SKM-1 (cell line): ENCODE measurements around the gene TMEM80.
"Not testable (repeated sequence)": the region's sequence is repeated elsewhere in the genome, so short reads cannot be mapped to it uniquely, and the experiment has no call there.

Source experiments
- DNase-seq: peaks from one replicate; lab custom pipeline; 2025; ENCODE audit not compliant: unreplicated experiment; lab: John Stamatoyannopoulos, UW

Gene TMEM80

GRCh38 chr11:679271-680207 lies 16.1 kb upstream of the TMEM80 start:
- no peak for DNase-seq

DNA sequence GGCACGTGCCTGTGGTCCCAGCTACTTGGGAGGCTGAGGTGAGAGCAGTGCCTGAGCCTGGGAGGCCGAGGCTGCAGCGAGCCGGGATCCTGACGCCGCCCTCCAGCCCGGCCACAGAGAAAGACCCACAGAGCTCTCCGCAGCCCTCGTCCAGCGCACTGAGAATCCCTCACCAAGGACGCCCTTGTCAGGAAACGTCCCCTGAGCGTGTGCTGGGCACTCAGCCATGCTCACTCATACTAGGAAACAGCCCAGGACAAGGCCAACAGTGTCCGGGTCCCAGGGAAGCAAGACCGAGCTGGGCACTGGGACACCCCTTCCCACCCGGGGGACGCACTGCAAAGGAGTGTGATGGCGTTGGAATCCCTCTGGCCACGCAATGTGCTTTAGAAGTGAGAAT lies 15.1 kb upstream of the TMEM80 start:
- no peak for DNase-seq

GRCh38 chr11:680970-681369 lies 14.6 kb upstream of the TMEM80 start:
- no peak for DNase-seq

GRCh38 chr11:686451-687243 lies 9.0 kb upstream of the TMEM80 start:
- DNase-seq: no peak

GRCh38 chr11:687751-688150 lies 7.9 kb upstream of the TMEM80 start:
- DNase-seq: no peak

DNA sequence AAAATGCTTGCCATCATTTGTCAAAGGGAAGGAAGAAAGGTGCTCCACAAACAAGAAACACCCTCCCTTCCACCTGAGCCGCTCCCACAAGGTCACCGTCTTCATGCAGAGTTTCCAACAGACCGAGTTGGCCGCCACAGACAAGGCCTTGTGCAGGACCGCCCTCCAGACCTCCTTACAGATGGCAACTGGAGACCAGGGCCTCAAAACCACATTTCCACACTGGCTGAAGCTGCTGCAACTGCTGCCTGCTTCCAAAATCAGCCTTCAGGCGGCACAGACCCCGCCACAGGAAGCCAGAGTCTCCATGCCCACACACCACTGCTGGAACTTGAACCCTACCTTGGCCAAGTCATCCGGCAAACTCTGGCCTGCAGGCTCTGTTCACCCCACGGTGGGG lies 6.9 kb upstream of the TMEM80 start:
- no peak for DNase-seq

DNA sequence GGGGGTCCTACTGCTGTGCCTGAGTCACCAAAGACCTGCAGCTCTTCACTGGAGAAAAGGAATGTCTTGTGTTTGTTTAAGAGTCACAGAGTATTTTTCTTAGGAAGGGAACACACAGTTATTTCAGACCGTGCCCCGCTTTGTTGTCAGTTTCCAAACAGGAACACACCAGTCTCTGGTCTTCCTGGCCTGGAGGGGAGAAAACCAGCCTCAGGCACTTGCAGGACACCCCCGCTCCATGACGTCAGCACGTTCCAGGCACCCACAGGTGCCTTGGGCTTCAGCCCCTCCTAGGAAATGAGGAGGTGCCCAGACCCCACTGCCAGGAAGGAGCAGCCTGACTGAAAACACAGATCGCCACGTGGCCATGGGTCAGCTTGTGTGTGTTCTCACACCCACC lies 6.0 kb upstream of the TMEM80 start:
- no peak for DNase-seq

- not testable (repeated sequence) for DNase-seq
Observed at GRCh38 chr11:690244-690643, 5.4 kb upstream of the TMEM80 start.

GRCh38 chr11:690738-691633 lies 4.6 kb upstream of the TMEM80 start:
- no peak for DNase-seq

DNA sequence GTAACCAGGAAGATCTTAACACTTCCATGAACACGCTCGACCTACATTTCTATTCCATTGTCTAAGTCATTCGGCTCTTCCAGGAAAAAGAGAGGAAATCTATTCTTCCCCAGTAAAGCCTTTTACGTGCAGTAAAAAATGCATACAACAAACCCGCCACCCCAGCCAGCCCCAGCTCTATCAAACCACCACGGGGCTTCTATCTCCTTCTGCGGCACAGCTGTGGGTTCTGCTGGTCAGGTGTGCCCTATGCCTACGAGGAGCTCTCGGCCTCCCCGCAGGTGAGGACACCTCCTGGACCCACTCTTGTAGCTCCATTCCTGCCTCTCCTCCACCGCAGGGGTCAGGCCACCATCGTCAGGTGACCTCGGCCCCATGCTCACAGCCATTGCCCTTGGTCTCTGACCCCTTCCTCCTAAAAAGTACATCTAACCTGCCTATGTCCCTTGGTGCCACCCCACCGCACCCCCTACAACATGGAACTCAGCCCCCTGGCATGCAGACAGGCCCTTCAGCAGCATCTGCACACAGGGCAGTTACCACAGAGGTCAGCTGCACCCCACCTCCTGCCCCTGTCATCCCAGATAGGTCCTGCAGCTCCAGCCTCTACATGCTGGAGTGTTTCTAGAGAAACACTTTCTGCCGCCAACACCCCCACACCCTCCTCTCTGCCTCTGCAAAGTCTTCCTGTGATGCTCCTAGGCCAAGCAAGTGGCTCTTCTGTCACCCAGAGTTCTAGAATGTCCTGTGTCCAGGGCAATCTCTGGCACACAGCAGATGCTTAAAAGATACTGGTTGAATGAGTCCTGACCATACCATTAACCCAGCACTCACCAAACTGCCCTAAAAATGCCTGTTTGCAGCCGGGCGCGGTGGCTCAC lies 3.7 kb upstream of the TMEM80 start:
- DNase-seq: no peak

- DNase-seq: no peak
Observed at GRCh38 chr11:692824-693414, 2.7 kb upstream of the TMEM80 start.

GRCh38 chr11:693415-693831 lies 2.2 kb upstream of the TMEM80 start:
- no peak for DNase-seq

- no peak for DNase-seq
Observed at GRCh38 chr11:693887-694562, 1.6 kb upstream of the TMEM80 start.

- peak; percentile 96 for DNase-seq
Observed at GRCh38 chr11:694563-695287, 891 bp upstream of the TMEM80 start, which contains the start of gene DEAF1. TSS of gene DEAF1 (minus strand) at chr11:695222. CDS start at chr11:695047, 175 bp downstream.

DNA sequence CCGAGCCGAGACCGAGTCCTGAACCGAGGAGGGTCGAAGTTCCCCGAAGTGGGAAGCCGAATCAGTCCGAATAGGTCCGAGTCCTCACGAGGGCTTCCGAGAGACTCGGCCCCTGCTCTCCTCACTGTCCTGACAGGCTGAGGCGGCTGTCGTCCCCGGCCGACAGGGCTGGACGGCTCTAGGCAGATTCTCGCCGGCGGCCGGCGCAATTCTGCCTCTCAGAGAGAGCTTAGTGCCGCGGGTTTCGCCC lies 403 bp upstream of the TMEM80 start:
- no peak for DNase-seq

GRCh38 chr11:696955-697491 lies 1.4 kb downstream of the TMEM80 start:
- DNase-seq: no peak

GRCh38 chr11:697811-698311 lies 2.2 kb downstream of the TMEM80 start:
- DNase-seq: no peak

DNA sequence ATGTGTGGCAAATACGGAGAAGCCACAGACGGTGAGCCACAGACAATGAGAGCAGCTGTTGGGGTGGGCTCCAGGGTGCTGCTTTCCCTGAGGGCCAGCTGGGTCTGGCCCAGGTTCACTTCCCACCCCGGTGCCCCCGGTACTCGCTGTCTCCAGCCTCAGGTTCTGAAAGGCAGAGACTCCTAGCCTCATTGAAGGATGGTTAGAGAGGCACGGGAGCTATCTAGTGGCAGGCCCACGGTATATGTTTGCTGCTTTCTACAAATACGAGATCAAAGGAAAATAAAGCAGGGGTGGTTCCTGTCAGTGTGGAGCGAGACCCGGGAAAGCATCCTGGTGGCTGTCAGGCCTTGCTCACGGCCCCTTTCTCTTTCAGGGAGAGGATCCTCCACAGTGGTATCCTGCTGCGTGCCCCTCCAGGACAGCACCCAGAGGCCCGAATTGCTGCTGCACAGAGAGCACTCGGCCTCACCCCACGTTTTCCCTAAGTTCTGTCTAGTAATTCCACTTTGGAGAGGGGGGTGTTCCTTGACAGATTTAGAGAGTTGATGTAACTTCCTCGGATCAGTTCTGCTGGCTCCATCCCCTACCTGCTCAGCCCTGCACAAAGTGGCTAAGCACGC lies 3.0 kb downstream of the TMEM80 start:
- DNase-seq: no peak
